K562 (cell line): ENCODE data around the gene UNC119B. TPM values are rescaled to one million over a fixed set of nuclear protein-coding genes. Genes with fewer than 3 reads are reported as not detected.
A peak's percentile ranks its signal among the peaks of the same experiment; 100 is the strongest.

Experiments
- BRF2 ChIP-seq: IDR thresholded peaks from 3 replicates; pipeline ENCODE4 v1.6.1; 2011; ENCODE audit warnings: borderline replicate concordance, mild to moderate bottlenecking; ENCODE audit not compliant: insufficient read length, insufficient read depth
- CREBBP ChIP-seq: IDR thresholded peaks from one replicate; pipeline ENCODE4 v1.6.1; 2012; ENCODE audit warnings: low read depth, mild to moderate bottlenecking, control low read depth, inconsistent platforms, low read length
- DIDO1 ChIP-seq: fragments of 450-650 bp; IDR thresholded peaks from 2 replicates; pipeline ENCODE4 v1.6.1; 2016; ENCODE audit warnings: low read depth, missing biosample characterization, missing genetic modification characterization
- DNMT1 ChIP-seq: fragments of 450-650 bp; IDR thresholded peaks from 2 replicates; pipeline ENCODE4 v1.6.1; 2016; ENCODE audit warnings: antibody characterized with exemption, mild to moderate bottlenecking
- FOXJ2 ChIP-seq: fragments of 200-800 bp; sonication (Bioruptor generic); IDR thresholded peaks from 2 replicates; pipeline ENCODE4 v1.6.1; 2016; ENCODE audit warnings: missing genetic modification characterization, missing compliant biosample characterization
- ILK ChIP-seq: fragments of 450-650 bp; IDR thresholded peaks from 2 replicates; pipeline ENCODE4 v1.6.1; 2016; ENCODE audit warnings: missing genetic modification characterization, low read depth, mild to moderate bottlenecking, missing compliant biosample characterization, moderate library complexity, borderline replicate concordance
- NFATC3 ChIP-seq: fragments of 450-650 bp; IDR thresholded peaks from 2 replicates; pipeline ENCODE4 v1.6.1; 2017; ENCODE audit warnings: mild to moderate bottlenecking
- PREB ChIP-seq: sonication (generic); formaldehyde crosslinking; IDR thresholded peaks from 2 replicates; pipeline ENCODE4 v1.8.1; 2023; ENCODE audit warnings: mild to moderate bottlenecking, missing genetic modification reagents
- RB1 ChIP-seq: fragments of 450-650 bp; IDR thresholded peaks from 2 replicates; pipeline ENCODE4 v1.6.1; 2017; ENCODE audit warnings: low read depth, mild to moderate bottlenecking
- SMARCB1 ChIP-seq: IDR thresholded peaks from 2 replicates; pipeline ENCODE4 v1.6.1; 2011; ENCODE audit warnings: improper control_type of control experiment, low read depth; ENCODE audit not compliant: insufficient read length
- SMARCE1 ChIP-seq: fragments of 450-650 bp; IDR thresholded peaks from 2 replicates; pipeline ENCODE4 v1.7.1; 2016; ENCODE audit warnings: mild to moderate bottlenecking
- SP1 ChIP-seq: sonication (generic); formaldehyde crosslinking; IDR thresholded peaks from 2 replicates; pipeline ENCODE4 v1.8.1; 2022; ENCODE audit warnings: mild to moderate bottlenecking, missing genetic modification reagents
- TAF9B ChIP-seq: fragments of 450-650 bp; IDR thresholded peaks from 2 replicates; pipeline ENCODE4 v1.6.1; 2018; ENCODE audit warnings: mild to moderate bottlenecking; ENCODE audit not compliant: partially characterized antibody
- THRB ChIP-seq: fragments of 450-650 bp; formaldehyde crosslinking; conservative IDR thresholded peaks from 2 replicates; pipeline ENCODE4 v1.4.0; 2022; ENCODE audit warnings: mild to moderate bottlenecking, missing genetic modification characterization
- TSC22D4 ChIP-seq: fragments of 450-650 bp; IDR thresholded peaks from 2 replicates; pipeline ENCODE4 v1.6.1; 2016; ENCODE audit warnings: missing genetic modification characterization, missing biosample characterization, control low read depth
- ZFP91 ChIP-seq: sonication (generic); formaldehyde crosslinking; IDR thresholded peaks from 2 replicates; pipeline ENCODE4 v1.8.0; 2022; ENCODE audit warnings: mild to moderate bottlenecking, missing genetic modification reagents
- ZNF639 ChIP-seq, 2 experiments: fragments of 200-800 bp in 1 of 2; sonication (Bioruptor generic) in 1 of 2; sonication (generic) in 1 of 2; formaldehyde crosslinking in 1 of 2; IDR thresholded peaks in 1 of 2; conservative IDR thresholded peaks in 1 of 2; 2 replicates each; pipeline versions ENCODE4 v1.5.0 to v1.6.1; 2016 to 2020; ENCODE audit warnings: missing compliant biosample characterization in 1 of 2, missing genetic modification characterization in 1 of 2, missing genetic modification reagents in 1 of 2
- ZNF830 ChIP-seq: fragments of 250-450 bp; sonication (Bioruptor Pico); IDR thresholded peaks from 2 replicates; pipeline ENCODE4 v1.5.0; 2021; ENCODE audit warnings: mild to moderate bottlenecking
- polyA plus RNA-seq, 8 experiments: library from polyadenylated mRNA; depleted of rRNA in 4 of 8; stranded (reverse) in 5 of 8; unstranded in 3 of 8; fragments of >200 nt; fragmentation: Nextera tagmentation in 2 of 8; fragmentation: Illumina TruSeq in 1 of 8; extraction: Ambion mirVana in 2 of 8; extraction: Trizol in 1 of 8; gene quantifications; 2 replicates each; pipeline versions ENCODE4 v1.2.1 to v1.2.3, GENCODE V29; 2011 to 2014; ENCODE audit warnings: inconsistent platforms in 1 of 8, missing spikeins in 1 of 8
- total RNA-seq, 7 experiments: library from RNA; depleted of rRNA in 6 of 7; stranded (reverse); fragments of >200 nt in 6 of 7; fragmentation: Illumina TruSeq in 2 of 7; extraction: Trizol in 2 of 7; gene quantifications; 2 replicates each; pipeline versions ENCODE4 v1.2.1 to v1.2.3, GENCODE V29; 2011 to 2021; ENCODE audit warnings: low replicate concordance in 1 of 7
- TF ChIP-seq, protein P1 (sequence below): fragments of 450-650 bp; IDR thresholded peaks from 2 replicates; pipeline ENCODE4 v1.6.1; 2017; ENCODE audit warnings: mild to moderate bottlenecking, moderate library complexity

The UNC119B gene
- total and polyA plus RNA-seq, 9 of the 15 experiments (the other 6 are each of a cell fraction or from before 2014, with no cell fraction given), result 4.0 to 34.5 (median 15.1) TPM

DNA sequence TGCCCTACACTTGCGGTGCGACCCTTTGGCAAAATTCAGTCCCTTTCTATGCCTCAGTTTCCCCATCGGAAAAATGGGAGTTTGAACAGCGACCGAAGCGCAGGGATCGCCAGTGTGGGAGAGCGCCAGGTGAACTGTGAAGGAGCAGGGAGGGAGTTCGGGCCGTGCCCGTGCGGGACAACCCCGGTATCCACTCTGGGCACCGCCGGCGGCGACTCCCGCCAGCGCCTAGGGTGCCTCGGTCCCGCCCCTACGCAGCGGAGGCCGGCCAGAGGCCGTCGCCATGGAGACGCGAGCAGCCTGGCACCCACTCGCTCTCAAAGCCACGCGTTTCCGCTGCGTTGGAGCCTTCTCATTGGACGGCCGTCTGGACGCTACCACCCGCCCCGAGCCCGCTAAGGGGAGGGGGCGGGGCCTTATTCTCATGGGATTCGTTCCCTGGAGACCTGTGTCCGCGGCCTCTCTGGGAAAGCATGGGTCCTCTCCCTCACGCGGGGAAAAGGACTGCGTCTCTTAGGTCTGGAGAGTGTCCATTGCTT lies 24.0 kb upstream of the UNC119B start (continued):
- TF ChIP-seq, protein P1, sequence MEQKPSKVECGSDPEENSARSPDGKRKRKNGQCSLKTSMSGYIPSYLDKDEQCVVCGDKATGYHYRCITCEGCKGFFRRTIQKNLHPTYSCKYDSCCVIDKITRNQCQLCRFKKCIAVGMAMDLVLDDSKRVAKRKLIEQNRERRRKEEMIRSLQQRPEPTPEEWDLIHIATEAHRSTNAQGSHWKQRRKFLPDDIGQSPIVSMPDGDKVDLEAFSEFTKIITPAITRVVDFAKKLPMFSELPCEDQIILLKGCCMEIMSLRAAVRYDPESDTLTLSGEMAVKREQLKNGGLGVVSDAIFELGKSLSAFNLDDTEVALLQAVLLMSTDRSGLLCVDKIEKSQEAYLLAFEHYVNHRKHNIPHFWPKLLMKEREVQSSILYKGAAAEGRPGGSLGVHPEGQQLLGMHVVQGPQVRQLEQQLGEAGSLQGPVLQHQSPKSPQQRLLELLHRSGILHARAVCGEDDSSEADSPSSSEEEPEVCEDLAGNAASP, result no peak
- no peak for TF ChIP-seq TSC22D4
- no peak for TF ChIP-seq FOXJ2
- TF ChIP-seq CREBBP, result no peak
- TF ChIP-seq PREB (CRISPR knock-in tag), result no peak
- TF ChIP-seq ZNF639 (CRISPR knock-in tag; conservative IDR thresholded peaks at IDR 0.05 in 1 of 2, IDR thresholded peaks at IDR 0.05 in 1 of 2), result no peak
- no peak; the same call in 1 of the 2 replicates for TF ChIP-seq SP1
- peak; percentile 68; the same call in 1 of the 2 replicates for TF ChIP-seq RB1
- no peak for TF ChIP-seq DIDO1
- no peak for TF ChIP-seq DNMT1
- peak; percentile 37; the same call in 1 of the 2 replicates for TF ChIP-seq SMARCE1
- TF ChIP-seq BRF2, result no peak
- no peak for TF ChIP-seq ZNF830 (CRISPR knock-in tag)
- TF ChIP-seq ILK, result no peak
- no peak for TF ChIP-seq TAF9B
- TF ChIP-seq THRB (CRISPR knock-in tag), result no peak
- TF ChIP-seq NFATC3, result no peak
- TF ChIP-seq SMARCB1, result no peak
- no peak for TF ChIP-seq ZFP91 (CRISPR knock-in tag)
